CD4-positive, alpha-beta T cell treated with Interleukin-4 for 1 hour (primary cell): Measurements from ENCODE around the gene SPAG9.
"Not testable (repeated sequence)": the region's sequence is repeated elsewhere in the genome, so short reads cannot be mapped to it uniquely, and the experiment has no call there.

Experiments
- DNase-seq, 2 donors: peaks; one replicate each; pipeline ENCODE4 v3.0.0-alpha.2; 2020 to 2022

The SPAG9 gene

DNA sequence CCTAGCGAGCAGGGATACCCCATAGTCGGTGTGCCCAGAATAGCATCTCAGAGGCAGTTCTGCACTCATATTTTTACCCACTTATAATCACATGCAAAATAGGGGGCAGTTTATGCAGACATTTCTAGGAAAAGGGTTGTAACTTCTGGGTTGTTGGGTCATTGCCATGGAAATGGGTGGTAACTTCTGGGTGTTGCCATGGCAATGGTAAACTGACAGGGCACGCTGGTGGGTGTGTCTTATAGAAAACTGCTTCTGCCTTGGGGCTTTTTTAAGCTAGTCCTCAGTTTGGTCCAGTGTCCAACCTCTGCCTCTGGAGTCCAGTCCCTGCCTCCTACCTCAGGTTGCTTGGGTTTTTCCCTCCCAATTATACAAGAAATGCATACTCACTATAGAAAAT, 7.4 kb upstream of the SPAG9 start:
- DNase-seq: peak; percentile 30 to 62

- no peak for DNase-seq
Observed at GRCh38 chr17:51124640-51125503, 4.2 kb upstream of the SPAG9 start.

- DNase-seq: not testable (repeated sequence)
Observed at GRCh38 chr17:51122473-51123115, 1.9 kb upstream of the SPAG9 start.

- DNase-seq: peak; percentile 73 to 88
Observed at GRCh38 chr17:51121620-51122472, 1.2 kb upstream of the SPAG9 start.

- peak in 1 of 2 donors; percentile 49 for DNase-seq
Observed at GRCh38 chr17:51120357-51120738, 320 bp downstream of the SPAG9 start.

- DNase-seq: peak; percentile 25 to 51
Observed at GRCh38 chr17:51119415-51120356, 982 bp downstream of the SPAG9 start.

- DNase-seq: no peak
Observed at GRCh38 chr17:51118330-51119195, 2.1 kb downstream of the SPAG9 start.

DNA sequence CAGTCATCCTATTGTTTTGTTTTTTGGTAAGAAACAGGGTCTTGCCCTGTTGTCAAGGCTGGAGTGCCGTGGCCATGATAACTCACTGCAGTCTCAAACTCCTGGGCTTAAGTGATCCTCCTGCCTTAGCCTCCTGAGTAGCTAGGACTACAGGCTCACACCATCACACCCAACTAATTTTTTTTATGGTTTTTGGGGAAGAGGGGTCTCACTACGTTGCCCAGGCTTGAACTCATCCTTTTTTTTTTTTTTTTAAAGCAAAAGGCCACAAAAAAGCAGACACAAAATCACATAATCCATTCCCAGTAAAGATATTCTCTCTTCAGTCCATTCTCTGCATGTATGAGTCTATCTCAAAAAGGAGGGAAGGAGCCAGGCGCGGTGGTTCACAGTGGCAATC, 5.5 kb downstream of the SPAG9 start:
- DNase-seq: no peak

DNA sequence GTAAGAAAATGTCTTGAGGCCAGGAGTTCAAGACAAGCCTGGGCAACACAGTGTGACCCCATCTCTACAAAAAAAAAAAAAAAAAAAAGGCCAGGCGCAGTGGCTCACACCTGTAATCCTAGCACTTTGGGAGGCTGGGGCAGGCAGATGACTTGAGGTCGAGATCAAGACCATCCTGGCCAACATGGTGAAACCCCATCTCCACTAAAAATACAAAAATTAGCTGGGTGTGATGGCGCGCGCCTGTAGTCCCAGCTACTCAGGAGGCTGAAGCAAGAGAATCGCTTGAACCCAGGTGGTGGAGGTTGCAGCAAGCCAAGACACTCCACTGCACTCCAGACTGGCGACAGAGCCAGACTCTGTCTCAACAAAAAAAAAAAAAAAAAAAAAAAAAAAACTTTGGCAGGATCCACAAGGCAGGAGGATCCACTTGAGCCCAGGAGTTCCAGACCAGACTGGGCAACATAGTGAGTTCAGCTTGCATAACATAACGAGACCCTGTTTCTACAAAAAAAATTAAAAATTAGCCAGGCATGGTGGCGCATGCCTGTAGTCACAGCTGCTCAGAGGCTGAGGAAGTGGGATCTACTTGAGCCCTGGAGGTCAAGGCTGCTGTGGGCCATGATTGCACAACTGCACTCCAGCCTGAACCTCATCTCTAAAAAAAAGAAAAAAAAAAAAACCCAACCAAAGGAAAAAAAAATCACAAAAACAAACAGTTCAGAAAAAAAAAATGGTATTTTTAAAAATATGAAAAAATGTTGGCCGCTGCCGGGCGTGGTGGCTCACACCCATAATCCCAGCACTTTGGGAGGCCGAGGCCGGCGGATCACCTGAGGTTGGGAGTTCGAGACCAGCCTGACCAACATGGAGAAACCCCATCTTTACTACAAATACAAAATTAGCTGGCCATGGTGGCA, 8.1 kb downstream of the SPAG9 start:
- DNase-seq: peak in 1 of 2 donors; percentile 36

DNA sequence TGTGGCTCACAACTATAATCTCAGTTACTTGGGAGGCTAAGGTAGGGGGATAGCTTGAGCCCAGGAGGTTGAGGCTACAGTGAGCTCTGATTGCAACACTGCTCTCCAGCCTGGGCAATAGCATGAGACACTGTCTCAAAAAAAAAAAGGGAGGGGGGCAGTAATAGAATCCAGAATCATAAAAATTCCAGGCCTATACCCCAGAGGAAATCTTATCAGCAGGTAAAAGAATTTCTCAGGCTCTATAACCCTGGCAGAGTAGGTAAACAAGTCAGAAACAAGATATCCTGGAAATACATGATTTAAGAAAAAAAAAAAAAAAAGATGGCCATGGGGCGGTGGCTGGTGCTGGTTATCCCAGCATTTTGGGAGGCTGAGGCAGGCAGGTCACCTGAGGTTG, 12.9 kb downstream of the SPAG9 start:
- DNase-seq: no peak

DNA sequence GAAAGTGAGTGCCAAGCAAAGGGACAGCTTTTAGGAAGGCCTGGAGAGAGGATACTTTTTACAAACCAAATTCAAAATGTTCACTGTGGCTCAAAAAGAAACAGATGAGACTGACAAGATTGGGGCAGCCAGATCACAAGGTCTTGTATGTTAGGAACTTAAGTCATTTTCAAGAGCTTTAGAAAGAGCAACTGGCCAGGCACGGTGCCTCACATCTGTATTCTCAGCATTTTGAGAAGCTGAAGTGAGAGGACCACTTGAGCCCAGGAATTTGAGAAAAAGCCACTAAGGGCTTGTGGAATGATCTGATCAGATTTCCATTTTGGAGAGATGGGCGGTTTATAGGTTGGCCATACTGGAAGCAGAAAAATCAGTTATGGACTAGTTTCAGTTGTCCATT, 17.2 kb downstream of the SPAG9 start:
- DNase-seq: no peak

GRCh38 chr17:51103050-51103449, 17.6 kb downstream of the SPAG9 start:
- no peak for DNase-seq

GRCh38 chr17:51097708-51098446, 22.8 kb downstream of the SPAG9 start:
- DNase-seq: no peak

- no peak for DNase-seq
Observed at GRCh38 chr17:51091635-51092034, 29.0 kb downstream of the SPAG9 start.

GRCh38 chr17:51088868-51089267, 31.8 kb downstream of the SPAG9 start:
- peak in 1 of 2 donors; percentile 52 for DNase-seq

DNA sequence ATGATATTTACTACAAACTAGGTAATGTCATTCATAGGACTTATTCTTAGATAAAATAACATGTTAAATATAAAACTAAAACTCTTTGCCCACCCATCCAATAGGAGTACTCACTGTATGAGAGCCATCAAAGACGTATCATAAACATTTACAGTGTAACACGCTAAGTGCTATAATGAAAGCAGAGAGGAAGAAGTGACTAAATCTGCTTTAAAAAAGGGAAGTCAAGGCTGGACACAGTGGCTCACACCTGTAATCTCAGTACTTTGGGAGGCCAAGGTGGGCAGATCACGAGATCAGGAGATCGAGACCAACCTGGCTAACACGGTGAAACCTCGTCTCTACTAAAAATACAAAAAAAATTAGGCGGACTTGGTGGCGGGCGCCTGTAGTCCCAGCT, 32.4 kb downstream of the SPAG9 start:
- no peak for DNase-seq

DNA sequence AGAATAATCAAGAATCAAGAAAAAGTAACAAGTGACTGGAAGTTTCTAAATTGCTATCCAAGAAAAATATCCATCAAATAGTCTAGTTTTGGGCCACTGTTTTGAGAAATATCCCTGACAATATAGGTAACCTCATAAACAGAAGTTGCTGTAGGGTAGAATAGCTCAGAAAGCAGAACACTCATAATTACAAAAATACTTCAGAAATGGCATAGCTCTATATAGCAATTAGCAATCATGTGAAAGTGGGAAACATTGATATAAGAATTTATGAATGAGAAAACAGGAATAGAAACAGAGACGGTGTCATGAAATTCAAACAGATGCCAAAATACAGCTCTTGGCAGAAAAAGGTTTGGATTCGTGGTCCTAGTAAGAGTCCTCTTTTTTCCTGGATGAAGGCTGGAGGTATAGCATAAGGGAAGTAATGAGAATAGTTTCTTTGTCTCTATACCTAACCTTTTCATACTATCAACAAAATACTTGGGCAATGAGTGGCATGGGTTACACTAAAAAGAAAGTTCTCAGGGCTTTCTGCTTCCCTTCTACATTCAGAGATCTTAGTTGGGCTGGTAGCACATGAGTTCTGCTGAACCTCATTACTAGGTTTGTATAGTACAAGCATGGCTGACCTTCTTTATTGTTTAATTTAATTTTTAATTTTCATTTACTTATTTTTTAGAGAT, 33.5 kb downstream of the SPAG9 start:
- DNase-seq: no peak

GRCh38 chr17:51085150-51085805, 35.4 kb downstream of the SPAG9 start:
- no peak for DNase-seq
